Motor neuron (in vitro differentiated cells): ENCODE data around the gene SSC5D. TPM values are rescaled to one million over a fixed set of nuclear protein-coding genes. Genes with fewer than 3 reads are reported as not detected.

ENCODE experiments used
- ATAC-seq, 8 experiments: fragments of 200-7000 bp; cut with Tn5 transposase; replicated peaks in 6 of 8; 2 replicates each; pipeline ENCODE4 v1.8.0; 2021; ENCODE audit warnings: mild to moderate bottlenecking in 8 of 8, moderate library complexity in 8 of 8
- H3K27ac ChIP-seq, 2 donors: fragments of 250-450 bp; sonication (Bioruptor Pico); 2 replicates each; pipeline ENCODE4 v1.9.0; 2021; ENCODE audit warnings: antibody characterized with exemption in 2 of 2, mild to moderate bottlenecking in 2 of 2, moderate library complexity in 1 of 2
- H3K4me1 ChIP-seq, 2 donors: fragments of 250-450 bp; sonication (Bioruptor Pico); replicated peaks in 1 of 2; 2 replicates each; pipeline ENCODE4 v1.6.1; 2021; ENCODE audit warnings: antibody characterized with exemption in 2 of 2, mild to moderate bottlenecking in 2 of 2, moderate library complexity in 1 of 2
- H3K4me3 ChIP-seq, 5 donors: fragments of 250-450 bp; sonication (Bioruptor Pico); 2 replicates each; pipeline ENCODE4 v1.9.0; 2021; ENCODE audit warnings: antibody characterized with exemption in 5 of 5, mild to moderate bottlenecking in 5 of 5, moderate library complexity in 4 of 5
- WGBS, 10 experiments: fragments of 450-650 bp; shearing (Covaris generic); methylation state at CpG; one replicate each; pipeline ENCODE4 v1.0.0; 2022; 5-methylcytosine and 5-hydroxymethylcytosine counted together
- in situ Hi-C, 9 experiments: fragments of 400-800 bp; cut with MboI; loops; one replicate each; pipeline ENCODE4 v1.15.0; 2021; ENCODE audit warnings: low sequenced_read_pairs in 9 of 9, low pct_unique_long_range_greater_than_20kb in 2 of 9; ENCODE audit not compliant: unreplicated experiment in 9 of 9
- total RNA-seq, 8 experiments: library from RNA; unstranded; fragments of 300-600 nt; gene quantifications; 2 replicates each; pipeline versions ENCODE4 v1.2.3 to v1.2.4, GENCODE V29; 2022

SSC5D gene
- total RNA-seq, 8 experiments from 2014 or later = 0.27 to 3.0 (median 0.63) TPM

DNA sequence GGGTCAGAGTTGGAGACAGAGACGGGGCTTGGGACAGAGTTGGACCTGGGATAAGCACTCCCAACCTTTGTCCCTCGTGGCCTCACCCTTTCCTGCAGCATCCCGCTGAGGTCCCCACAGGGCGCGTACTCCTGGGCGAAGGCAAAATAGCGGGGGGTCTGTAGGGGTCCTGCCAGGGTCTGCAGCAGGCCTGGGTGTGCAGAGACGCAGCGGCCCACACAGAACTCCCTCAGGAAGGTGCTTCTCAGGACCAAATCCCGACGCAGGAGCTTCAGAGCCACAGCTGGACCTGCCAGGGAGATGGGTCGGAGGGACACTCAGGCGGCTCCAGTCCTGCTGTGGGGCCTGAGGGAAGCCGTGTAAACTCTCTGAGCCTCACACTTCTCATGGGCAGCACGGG, 55.8 kb downstream of the SSC5D start:
- Histone ChIP-seq H3K4me1 (peaks cover 5 to 19% of the 10 kb centered on the region in 2 donors), H3K4me3 (no peak overlapping the region), H3K27ac (no peak overlapping the region)
- 50 to 60% methylated on average over 1 to 2 of the region's 15 CpGs; no CpG with 5 or more reads in 8 of the 10 experiments for WGBS, 10 experiments
- in situ Hi-C loops = no loop called here
- no peak for ATAC-seq

- H3K4me1 ChIP-seq = peaks cover 9 to 23% of the 10 kb centered on the region in 2 donors
- peak in 3 of 8 experiments; percentile 15 to 24 (median 24) for ATAC-seq
- 40% methylated on average over 1 of the region's 23 CpGs; no CpG with 5 or more reads in 9 of the 10 experiments for WGBS, 10 experiments
- in situ Hi-C loops = no loop called here
- no peak overlapping the region for H3K4me3 ChIP-seq
- H3K27ac ChIP-seq = peak overlapping the region in 1 of 2 donors; percentile 24
These were observed 56.7 kb downstream of the SSC5D start for GRCh38 chr19:55544776-55545439.

DNA sequence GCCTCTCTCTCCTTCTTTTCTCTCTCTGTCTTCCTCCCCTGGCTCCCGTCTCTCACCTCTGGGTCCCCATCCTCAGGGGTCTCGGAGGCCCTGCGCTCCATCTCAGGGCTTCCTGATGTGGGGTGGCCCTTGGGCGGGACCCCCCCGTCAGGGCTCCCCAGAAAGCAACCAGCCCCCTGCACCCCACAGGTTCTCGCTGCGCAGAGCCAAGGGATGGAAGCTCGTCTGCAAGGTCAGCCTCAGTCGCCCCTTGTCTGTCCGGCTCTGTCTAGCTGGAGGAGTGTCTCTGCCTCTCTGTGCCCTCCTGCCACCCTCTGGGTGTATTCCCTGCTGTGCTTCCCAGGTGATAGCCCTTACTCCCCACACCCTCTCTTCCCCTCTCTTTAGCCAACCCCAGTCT, 57.2 kb downstream of the SSC5D start, which contains the start of gene SBK3:
Gene SBK3 (minus strand): TSS at position 101 of the 400 bp plus-strand sequence. CDS start 0 bp downstream, at position 101.
- no peak for ATAC-seq
- no peak within 1 kb of the TSS for H3K4me3 ChIP-seq
- peaks cover 13 to 27% of the 10 kb centered on the region in 2 donors for H3K4me1 ChIP-seq
- in situ Hi-C loops = no loop called here
- 53 to 100% (median 88%) methylated on average over 1 to 6 of the region's 10 CpGs; no CpG with 5 or more reads in 7 of the 10 experiments for WGBS, 10 experiments
- H3K27ac ChIP-seq = peak within 1 kb of the TSS in 1 of 2 donors; percentile 24

DNA sequence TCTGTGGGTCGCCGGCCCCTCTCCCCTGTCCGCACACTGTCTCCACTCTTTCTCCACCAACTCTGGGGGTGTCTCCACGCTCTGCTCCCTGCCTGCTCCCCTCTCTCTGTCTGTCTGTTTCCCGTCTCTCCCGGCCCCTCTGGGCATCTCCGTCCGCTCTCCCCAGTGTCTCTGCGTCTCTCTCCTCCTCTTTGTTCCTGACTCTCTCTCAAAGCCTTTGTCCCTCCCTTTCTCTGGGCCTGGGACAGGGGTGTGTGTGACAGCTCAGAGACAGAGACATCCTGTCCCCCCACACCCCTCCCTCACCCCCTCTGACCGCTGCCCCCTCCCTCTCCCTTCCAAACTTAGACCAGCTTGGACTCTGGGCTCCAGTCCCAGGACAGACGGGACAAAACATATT, 57.8 kb downstream of the SSC5D start:
- in situ Hi-C loops = no loop called here
- ATAC-seq = peak in 4 of 8 experiments; percentile 39 to 51 (median 44)
- WGBS, 10 experiments = 100% methylated on average over 2 of the region's 11 CpGs; no CpG with 5 or more reads in 9 of the 10 experiments
- peaks cover 13 to 27% of the 10 kb centered on the region in 2 donors for H3K4me1 ChIP-seq
- no peak overlapping the region for H3K4me3 ChIP-seq
- no peak overlapping the region for H3K27ac ChIP-seq

DNA sequence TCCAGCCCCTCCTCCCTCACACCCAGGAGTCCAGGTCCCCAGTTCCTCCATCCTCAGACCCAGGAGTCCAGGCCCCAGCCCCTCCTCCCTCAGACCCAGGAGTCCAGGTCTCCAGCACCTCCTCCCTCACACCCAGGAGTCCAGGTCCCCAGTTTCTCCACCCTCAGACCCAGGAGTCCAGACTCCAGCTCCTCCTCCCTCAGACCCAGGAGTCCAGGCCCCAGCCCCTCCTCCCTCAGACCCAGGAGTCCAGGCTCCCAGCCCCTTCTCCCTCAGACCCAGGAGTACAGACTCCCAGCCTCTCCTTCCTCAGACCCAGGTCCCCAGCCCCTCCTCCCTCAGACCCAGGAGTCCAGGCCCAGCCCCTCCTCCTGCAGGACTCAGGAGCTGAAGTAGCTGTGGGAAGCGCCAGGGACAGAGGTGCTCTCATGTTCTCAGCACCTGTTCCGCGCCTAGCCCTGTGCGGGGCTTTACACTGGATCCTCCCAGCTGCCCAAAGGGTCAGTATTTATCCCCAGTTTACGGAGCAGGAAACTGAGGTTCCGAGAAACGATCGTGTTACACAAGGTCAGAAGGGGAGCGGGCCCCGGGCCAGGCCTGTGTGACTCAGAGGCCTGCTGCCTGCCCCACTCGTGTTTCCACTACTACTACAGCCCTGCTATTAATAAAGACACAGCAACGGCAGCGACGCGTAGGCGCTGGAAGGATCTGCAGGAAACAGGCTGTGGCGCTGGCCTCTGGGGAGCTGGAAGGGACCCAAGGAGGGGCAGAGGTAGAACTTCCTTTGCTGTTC, 58.8 kb downstream of the SSC5D start:
- H3K4me3 ChIP-seq = no peak overlapping the region
- in situ Hi-C loops = no loop called here
- H3K27ac ChIP-seq = no peak overlapping the region
- WGBS, 10 experiments = 25 to 83% (median 68%) methylated on average over 1 to 11 of the region's 17 CpGs; no CpG with 5 or more reads in 4 of the 10 experiments
- ATAC-seq = peak in 3 of 8 experiments; percentile 9 to 47 (median 47)
- peaks cover 13 to 27% of the 10 kb centered on the region in 2 donors for H3K4me1 ChIP-seq

DNA sequence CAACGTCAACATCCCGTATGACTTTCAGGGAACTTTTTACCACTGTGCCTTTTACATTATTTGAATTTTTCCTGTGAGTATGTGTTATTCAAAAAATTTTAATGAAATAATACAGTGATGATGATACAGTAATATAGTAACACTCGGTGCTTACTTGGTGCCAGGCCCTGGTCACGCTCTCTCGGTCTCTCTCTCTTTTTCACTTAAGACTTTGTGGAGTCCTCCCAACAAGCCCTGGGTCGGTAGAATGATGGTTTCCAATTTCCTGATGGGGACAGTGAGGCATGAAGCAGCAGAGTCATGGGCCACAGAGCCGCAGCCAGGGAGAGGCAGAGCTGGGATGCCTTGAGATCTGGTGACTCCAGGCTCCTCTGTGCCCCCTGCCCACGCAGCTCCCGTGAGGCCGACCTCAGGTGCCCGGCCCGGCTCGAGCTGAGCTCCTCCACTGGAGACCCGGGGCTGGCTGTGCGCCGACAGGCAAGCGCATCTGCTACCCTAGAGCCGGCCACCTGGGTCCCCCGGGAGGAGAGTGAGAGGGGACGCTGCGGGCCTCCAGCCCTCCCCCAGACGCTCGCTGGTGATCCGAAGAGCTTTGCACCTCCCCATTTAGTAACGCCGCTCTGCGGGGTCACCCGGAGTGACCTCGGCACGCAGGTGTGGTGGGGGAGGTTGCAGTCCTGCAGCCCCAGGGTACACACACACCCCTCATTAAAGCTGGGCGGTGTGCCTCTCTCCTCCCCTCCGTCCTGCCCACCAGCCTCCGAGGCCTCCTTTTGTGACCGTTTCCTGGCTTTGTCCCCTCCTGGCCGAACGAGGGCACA, 61.5 kb downstream of the SSC5D start:
- 13 to 89% (median 40%) methylated on average over 2 to 18 of the region's 36 CpGs; no CpG with 5 or more reads in 1 of the 10 experiments for WGBS, 10 experiments
- ATAC-seq = peak; percentile 36 to 80 (median 72)
- H3K27ac ChIP-seq = no peak overlapping the region
- H3K4me1 ChIP-seq = peaks cover 23 to 38% of the 10 kb centered on the region in 2 donors
- in situ Hi-C loops = no loop called here
- no peak overlapping the region for H3K4me3 ChIP-seq

GRCh38 chr19:55550321-55550650, 62.0 kb downstream of the SSC5D start:
- Histone ChIP-seq H3K4me3 (no peak overlapping the region), H3K27ac (no peak overlapping the region), H3K4me1 (peaks cover 20 to 38% of the 10 kb centered on the region in 2 donors)
- in situ Hi-C loops = no loop called here
- WGBS, 10 experiments = 33 to 59% (median 43%) methylated on average over 3 to 7 of the region's 7 CpGs; no CpG with 5 or more reads in 3 of the 10 experiments
- ATAC-seq = no peak

DNA sequence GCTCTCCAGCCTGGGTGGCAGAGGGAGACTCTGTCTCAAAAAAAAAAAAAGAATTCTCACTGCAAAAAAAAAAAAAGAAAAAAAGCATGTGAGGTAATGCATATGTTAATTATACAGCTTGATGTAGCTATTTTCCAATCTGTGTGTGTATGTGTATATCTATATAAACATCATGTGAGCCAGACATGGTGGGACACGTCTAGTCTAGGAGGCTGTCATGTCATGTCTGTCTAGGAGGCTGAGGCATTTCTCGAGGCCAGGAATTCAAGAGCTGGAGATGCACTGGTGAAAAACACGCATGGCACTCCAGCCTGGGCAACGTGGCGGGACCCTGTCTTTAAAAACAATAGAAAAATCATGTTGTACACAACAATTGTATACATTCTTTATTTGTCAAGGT, 64.0 kb downstream of the SSC5D start:
- no peak overlapping the region for H3K4me3 ChIP-seq
- in situ Hi-C loops = no loop called here
- 53 to 93% (median 66%) methylated on average over 1 to 5 of the region's 5 CpGs; no CpG with 5 or more reads in 2 of the 10 experiments for WGBS, 10 experiments
- H3K4me1 ChIP-seq = peaks cover 20 to 28% of the 10 kb centered on the region in 2 donors
- no peak overlapping the region for H3K27ac ChIP-seq
- ATAC-seq = no peak

DNA sequence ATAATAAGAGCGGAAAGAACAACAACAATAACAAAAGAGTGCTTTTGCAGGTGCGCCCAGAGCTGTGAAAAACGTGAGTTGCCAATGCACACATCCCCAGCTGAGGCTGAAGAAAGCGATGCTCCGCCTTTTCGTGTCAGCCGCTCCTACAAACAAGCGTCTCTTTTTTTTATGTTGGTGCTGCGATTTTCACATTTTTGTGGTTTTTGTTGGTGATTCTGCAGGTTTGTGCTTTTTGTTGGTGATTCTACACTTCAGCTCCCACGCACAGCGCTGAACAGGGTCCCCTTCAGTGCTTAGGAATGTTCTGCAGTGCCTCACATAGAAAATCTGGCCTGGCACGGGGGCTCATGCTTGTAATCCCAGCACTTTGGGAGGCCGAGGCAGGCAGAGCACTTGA, 64.4 kb downstream of the SSC5D start:
- no peak overlapping the region for H3K4me3 ChIP-seq
- 0 to 83% (median 69%) methylated on average over 1 to 12 of the region's 13 CpGs; no CpG with 5 or more reads in 2 of the 10 experiments for WGBS, 10 experiments
- H3K4me1 ChIP-seq = peaks cover 20 to 28% of the 10 kb centered on the region in 2 donors
- in situ Hi-C loops = no loop called here
- no peak overlapping the region for H3K27ac ChIP-seq
- no peak for ATAC-seq

- Histone ChIP-seq H3K4me3 (no peak overlapping the region), H3K27ac (no peak overlapping the region), H3K4me1 (peaks cover 20 to 28% of the 10 kb centered on the region in 2 donors)
- 23 to 59% (median 54%) methylated on average over 3 to 12 of the region's 13 CpGs; no CpG with 5 or more reads in 2 of the 10 experiments for WGBS, 10 experiments
- ATAC-seq = peak in 1 of 8 experiments; percentile 24
- in situ Hi-C loops = no loop called here
These were observed 65.3 kb downstream of the SSC5D start for GRCh38 chr19:55553217-55554182.

GRCh38 chr19:55554302-55554701, 66.1 kb downstream of the SSC5D start:
- in situ Hi-C loops = no loop called here
- 0 to 100% (median 69%) methylated on average over 1 to 4 of the region's 9 CpGs for WGBS, 10 experiments
- no peak overlapping the region for H3K4me3 ChIP-seq
- ATAC-seq = peak in 2 of 8 experiments; percentile 29 to 81
- H3K27ac ChIP-seq = no peak overlapping the region
- H3K4me1 ChIP-seq = peaks cover 20 to 28% of the 10 kb centered on the region in 2 donors

- 17 to 100% (median 54%) methylated on average over 1 to 7 of the region's 8 CpGs; no CpG with 5 or more reads in 3 of the 10 experiments for WGBS, 10 experiments
- in situ Hi-C loops = no loop called here
- H3K27ac ChIP-seq = no peak overlapping the region
- ATAC-seq = peak in 3 of 8 experiments; percentile 2 to 70 (median 31)
- no peak overlapping the region for H3K4me3 ChIP-seq
- H3K4me1 ChIP-seq = peaks cover 17 to 25% of the 10 kb centered on the region in 2 donors
These were observed 66.5 kb downstream of the SSC5D start for GRCh38 chr19:55554741-55555152.
